Activated CD4-positive, CD25-positive, alpha-beta regulatory T cell (primary cell): Measurements from ENCODE around the gene CCBE1.
A peak's percentile ranks its signal among the peaks of the same experiment; 100 is the strongest.

Source experiments
- DNase-seq, 4 experiments: peaks; one replicate each; lab custom pipeline; 2025; lab: John Stamatoyannopoulos, UW

CCBE1 gene

DNA sequence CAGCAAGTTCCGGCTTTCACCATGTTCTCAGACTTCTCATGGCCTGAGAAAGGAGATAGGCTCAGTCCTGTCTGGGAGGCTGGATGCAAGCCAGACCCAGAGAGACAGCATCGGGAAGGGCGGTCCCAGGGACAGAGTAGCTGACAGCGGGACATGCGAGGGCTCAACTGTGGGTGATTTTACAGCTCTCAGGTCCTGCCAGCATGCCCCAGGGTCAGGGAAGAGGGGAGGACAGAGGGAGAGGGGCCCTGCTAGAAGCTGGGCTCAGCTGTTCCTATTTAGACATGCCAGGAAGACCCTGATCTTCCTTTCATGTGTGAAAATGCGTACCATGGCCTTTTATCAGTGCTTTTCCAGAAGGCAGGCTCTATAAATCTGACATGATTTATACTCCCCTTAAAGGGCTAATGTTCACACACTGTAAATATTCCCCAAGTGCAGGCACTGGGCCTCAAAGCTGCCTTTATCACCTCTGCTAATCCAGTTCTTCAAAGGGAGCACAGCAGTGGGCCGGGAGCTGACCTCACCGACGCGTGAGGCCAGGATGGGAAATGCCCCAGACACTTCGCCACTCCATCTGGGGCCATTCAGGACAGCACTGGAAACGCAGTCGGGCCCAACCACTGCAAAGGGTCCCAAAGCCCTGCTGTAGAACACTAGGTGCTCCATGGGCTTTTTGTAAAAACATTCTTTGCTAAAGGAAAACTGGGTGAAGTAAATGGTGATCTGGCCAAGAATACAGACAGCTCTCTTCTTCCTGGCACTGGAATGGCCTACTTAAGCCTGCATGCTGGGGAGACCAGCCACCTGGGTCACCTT, 242.1 kb downstream of the CCBE1 start:
- DNase-seq = no peak

DNA sequence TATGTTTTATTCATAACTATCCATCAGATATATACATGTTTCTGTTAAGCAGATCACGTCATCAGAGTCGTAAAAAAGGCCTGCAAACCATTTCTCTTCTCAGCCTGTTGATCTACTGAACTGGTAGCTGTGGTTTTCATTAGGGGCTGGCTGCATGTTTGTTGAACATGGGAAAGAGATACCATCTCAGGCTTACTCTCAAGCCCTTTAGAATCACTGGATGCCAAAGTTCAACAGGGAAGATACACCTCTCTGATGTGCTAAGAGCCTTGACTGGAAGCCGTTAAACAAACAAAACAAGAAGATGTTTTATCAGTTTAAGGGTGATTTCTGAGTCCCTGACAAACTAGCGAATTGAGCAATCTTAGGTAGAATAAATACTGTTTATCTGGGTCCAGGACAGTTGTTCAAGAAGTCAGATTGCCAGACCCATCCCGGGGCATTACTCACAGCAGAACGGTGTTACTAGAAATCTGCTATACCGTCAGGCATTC, 243.7 kb downstream of the CCBE1 start:
- no peak for DNase-seq

DNA sequence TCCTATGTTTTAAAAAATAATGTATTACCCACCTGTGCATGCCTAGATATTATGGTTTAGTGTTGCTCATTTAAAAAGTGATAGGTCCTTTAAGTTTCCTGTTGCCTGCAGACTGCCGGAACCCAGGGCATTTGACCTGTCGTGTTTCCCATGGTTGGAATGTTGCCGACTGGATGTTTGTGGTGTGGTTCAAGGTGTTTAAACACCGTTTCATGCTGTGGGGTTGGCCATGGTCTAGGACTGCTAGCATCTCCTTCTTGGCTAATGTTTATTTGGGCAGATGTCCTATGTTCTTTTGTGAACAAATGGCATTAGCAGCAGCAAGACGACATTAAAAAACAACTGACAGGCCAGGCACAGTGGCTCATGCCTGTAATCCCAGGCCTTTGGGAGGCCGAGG, 245.3 kb downstream of the CCBE1 start:
- no peak for DNase-seq

DNA sequence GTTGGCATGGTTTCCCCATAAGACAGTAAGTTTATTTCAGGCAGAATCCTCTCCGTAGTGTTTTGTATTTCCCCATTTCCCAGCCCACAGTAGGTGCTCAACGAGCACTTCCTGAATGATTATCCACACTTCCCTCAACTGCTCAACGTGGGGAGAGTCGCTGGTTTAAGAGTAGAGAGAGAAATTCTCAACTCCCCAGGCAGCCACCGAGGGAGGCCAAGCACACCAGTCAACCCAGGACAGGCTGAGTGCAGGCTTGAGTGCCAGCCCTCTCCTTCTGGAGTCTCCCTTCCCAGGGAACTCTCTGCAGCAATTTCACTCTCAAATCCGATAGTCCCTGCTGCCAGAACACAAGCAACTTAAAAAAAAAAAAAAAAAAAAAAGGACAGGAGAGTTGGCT, 246.2 kb downstream of the CCBE1 start:
- DNase-seq = no peak

DNA sequence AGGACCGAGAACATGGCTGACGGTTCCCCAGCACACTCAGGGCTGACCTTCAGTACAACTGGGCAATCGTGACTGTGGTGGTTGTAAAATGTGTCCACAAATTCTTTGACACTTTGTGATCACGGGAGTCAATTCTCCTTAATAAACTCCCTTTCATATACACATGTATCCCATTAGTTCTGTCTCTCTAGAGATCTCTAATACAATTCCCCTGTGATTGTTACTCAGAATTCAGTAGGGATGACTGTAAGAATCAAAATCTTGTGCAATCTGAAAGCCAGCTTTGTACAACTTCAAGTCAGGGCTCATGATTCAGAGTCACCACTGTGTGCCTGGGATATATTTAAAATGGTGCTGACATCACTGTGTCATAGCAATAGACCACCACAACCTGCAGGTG, 248.7 kb downstream of the CCBE1 start:
- no peak for DNase-seq

DNA sequence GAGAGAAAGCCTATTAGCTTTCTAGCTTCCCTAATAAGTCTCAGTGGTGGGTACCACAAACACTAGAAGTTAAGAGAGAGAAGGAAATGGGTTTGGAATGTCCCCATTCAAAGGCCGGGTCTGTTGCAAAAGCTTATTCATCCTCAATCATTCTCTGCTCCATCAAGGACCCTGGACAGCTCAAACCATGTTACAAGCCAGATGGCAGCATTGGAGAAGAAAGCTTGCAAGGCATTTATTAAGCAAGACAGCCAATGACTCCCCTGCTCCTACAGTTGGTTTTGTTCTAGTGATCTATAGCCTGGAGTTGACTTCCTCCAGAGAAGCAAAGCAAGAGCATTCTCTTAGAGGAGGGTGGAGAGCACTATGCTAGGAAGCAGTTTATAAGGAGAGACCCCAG, 251.2 kb downstream of the CCBE1 start:
- no peak for DNase-seq

DNA sequence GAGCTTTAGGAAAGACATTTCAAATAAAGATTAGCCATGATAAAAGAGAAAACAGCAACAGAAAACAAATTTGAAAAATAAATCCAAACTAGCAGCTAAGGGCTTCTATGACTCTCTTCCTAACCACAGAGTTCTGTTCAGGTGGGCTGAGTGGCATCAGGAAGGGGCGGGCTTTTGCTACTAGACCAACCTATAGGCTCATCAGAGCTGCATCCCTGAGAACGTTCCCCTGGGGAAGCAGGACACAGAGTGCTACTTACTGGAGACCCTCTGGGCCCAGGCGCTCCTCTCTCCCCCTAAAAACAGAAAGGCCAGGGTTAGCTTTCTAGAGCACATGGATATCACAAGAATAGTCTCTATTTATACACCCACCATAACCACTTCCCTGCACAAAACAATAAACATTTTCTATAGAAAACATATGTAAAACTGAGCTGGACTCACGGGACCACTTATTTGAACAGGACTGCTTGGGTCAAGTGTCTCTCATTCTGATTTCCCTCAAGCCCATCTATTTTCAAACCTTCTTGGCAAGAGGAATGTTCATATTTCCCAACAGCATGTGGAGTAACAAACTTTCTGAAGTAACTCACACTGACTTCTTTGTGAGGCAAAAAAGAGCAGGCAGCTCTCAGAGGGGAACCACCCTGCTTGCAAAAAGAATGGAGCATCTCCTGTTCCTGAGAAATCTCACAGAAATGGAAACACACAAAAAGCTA, 259.2 kb downstream of the CCBE1 start:
- no peak for DNase-seq

DNA sequence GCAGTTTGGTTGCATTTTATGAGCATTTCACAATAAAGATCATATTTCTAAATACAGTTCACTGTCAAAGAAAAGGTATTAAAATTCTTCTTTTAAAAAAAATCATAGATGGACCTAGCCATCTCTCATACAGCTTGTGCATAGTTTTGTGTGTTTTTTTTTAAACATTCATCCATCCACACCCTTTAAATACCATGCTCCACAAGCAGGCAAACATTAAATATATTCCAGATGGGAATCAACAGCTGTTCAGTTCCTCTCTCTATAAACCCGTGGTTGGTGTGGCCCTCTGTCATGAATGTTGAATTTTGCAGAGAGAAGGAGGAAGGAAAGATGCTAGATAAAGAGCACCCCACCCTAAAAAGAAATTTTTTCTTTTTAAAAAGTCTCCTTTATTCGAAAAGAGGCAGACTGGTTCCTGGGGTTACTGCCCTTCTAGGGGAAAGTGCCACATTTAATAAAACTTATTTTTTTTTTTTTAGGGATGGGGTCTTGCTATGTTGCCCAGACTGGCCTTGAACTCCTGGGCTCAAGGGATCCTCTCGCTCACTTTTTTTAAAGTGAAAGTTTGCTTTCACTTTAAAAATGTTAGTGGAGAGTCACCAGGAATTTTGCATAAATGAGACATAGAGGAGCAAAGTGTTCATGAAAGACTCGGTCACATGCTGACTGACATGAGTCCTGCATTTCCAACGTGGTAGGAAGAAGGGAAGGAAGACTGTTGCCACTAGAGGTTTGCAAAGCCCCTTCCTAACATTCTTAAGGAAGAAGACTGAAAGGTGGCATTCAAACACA, 264.2 kb downstream of the CCBE1 start:
- no peak for DNase-seq

DNA sequence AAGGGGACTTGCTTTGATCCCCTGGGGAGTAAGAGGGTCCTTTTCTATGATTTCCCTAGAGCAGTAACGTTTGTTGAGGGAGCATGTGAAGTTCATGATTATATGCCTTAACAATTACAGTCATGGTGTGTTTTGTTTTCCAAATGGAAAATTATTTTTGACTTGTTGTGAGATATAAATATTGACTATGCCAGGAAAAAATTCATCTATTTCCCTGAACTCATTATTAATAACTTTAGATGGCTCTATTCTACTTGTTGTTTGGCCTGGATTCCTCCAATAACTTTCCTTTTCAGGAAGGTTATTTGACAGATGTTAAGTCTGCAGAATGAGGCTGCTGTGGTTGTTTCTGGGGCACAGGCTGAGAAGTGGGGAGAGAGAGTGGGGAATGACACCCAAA, 266.1 kb downstream of the CCBE1 start:
- DNase-seq = no peak

DNA sequence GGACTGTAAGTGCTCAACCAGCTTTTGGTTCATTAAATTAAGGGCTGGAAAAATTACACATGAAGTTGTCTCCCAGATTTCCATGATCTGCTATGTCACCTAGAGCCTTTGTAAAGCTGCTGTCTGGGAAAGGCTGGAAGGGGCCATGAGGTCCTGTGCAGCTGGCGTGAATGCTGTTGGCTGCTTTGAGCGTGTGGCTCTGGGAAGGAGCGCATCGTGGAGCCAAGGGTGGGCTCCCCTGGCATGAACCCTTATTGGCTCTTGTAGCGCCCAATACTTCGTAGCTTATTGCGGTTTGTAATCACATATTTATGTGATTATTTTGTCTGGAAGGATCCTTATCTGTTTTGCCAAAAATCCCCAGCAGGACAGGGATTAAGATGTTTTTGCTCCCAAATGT, 267.6 kb downstream of the CCBE1 start:
- no peak for DNase-seq

DNA sequence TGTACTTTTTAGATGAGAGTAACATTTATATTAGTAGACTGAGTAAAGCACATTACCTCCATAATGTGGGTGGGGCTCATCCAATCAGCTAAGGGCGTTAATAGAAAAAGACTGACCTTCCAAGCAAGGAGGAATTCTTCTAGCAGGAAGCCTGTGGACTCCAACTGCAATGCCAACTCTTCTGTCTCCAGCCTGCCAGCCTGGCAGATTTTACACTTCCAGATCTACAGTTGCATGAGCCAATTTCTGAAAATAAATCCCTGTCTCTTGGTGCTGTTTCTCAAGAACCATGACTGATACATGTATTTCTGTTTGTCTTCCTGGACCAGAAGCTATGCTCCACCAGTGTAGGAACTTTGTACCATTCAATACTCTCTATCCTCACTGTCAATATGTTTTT, 269.2 kb downstream of the CCBE1 start:
- DNase-seq = no peak

DNA sequence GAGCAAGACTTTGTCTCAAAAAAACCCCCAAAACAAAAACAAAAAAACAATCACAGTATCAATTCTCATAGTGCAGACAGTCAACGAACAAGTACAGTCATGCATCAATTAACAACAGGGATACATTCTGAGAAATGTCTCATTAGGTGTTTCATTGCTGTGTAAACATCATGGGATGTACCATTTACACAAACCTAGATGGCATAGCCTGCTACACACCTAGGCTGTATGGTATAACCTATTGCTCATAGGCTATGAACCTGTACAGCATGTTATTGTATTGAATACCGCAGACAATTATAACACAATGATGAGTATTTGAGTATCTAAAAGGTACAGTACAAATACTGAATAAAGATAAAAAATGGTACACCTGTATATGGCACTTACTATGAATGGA, 270.4 kb downstream of the CCBE1 start:
- DNase-seq = no peak

DNA sequence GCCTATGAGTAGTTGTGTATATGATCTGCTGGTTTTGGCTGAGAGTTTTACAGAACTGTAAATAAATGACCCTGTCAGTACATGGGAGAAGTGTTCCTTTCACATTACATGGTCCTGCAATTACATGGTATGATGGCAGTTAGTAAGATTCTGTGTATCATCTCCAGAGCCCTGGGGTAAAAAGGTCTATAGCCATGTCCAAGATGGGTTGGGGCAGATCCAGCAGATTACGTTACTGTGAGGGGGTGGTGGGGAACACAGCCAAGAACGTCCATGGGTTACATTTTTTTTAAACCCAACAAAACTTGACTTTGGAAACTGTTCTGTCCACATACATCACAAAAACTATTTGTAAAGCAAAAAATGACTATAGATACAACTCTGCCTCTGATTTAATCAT, 274.0 kb downstream of the CCBE1 start:
- DNase-seq = no peak

DNA sequence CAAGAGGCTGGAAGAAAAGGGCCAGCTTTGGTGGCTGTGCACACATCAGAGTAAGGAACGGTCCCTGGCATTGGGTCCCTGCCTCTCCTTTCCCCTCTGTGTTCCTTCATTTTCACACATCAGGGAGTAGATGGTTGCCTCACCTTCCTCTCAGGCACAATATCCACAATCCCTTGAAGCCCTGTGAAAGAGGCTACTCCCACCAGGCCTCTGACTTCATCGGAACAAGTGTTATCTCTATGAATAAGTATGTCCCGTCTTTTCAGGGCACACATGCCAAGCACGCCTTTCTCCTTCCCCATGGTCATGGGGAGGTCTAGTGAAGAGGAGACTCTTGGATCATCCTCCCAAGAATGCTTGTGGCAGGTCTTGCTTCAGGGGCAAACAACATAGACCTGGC, 277.0 kb downstream of the CCBE1 start:
- no peak for DNase-seq

DNA sequence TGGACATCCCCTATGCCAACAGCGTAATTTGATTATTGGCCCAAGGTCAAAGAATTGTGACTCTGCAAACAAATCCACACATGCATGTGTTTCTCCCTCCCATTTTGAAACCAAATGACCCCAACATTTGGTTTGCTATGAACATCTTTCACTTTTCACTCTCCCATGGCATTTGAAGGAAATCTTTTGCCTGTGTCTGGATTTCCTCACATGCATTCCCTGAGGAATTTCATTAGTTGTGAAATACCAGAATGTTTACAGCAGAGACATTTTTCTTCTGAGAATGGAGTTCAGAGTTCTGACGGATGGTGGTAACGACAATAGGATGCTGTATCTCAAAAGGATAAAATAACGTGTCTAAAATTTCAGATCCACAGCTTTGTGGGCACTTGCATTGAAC, 277.8 kb downstream of the CCBE1 start:
- DNase-seq = no peak

DNA sequence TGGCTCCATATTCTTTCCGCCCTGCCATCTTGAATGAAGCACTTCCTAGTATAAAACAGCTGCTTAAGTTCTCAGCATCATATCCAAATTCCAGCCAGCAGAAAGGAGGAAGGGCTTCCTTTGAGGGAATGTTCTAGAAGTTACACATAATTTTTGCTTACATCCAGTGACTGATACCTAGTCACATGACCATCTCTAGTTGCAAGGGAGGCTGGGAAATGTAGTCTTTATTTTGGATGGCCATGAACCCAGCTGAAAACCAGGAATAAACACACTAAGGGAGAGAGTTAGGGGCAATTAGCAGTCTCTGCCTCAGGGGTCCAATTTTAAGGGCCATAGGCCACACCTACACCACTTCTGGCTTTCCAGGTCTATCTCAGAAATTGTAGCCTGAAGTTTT, 280.4 kb downstream of the CCBE1 start:
- no peak for DNase-seq

DNA sequence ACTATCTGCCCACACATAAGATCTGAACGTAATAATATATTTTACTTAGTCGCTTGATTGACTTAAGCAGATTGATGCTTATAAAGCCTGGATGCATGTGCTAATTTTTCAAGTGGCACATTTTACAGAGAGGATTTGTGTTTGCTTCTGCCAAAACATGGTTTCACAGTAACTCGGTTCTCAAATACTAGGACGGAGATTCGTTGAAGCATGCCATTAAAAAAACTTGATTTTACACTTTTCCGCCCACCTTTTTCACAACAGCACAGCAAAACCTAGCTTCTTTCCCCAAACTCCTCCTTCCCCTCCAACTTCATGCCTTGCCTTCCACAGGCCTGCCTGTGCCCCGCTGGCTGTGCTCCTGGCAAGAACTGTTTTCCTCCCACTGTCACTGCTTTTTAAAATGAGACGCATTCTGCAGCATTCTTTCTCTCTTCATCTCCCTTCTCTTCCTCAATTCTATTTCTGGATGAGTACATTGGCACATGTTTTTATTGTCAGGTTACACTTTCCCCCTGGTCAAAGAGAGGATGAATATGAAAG, 283.0 kb downstream of the CCBE1 start:
- DNase-seq = no peak

DNA sequence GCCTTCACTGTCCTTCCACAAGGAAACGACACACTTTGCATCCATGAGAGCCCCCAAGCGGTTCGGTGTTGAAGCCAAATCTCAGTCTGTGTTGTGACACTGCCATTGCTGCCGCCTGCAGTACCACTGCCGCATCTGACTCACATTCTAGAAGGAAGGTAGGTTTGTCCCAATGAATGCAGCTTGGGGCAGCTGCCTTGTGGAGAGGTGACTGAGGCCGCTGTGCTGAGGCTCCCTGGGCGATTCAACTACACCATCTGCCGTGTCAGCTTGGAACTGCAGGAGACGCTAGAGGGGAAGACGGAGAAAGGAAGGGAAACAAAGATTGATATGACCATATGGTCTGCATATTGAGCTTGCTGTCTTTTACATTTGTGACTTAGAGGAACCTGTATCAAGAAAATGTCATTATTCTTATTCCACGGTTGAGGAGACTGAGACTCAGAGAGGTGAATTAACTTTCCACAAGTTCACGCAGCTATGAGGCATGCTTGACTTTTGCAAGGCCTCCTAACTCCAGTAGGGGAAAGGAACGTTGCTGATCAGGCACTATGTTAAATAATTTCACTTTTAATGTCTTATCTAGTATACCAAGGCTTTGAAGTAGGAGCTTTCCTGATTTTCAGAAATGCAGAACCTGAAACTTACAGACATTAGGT, 294.7 kb downstream of the CCBE1 start:
- DNase-seq = peak; percentile 9 to 60 (median 30)

DNA sequence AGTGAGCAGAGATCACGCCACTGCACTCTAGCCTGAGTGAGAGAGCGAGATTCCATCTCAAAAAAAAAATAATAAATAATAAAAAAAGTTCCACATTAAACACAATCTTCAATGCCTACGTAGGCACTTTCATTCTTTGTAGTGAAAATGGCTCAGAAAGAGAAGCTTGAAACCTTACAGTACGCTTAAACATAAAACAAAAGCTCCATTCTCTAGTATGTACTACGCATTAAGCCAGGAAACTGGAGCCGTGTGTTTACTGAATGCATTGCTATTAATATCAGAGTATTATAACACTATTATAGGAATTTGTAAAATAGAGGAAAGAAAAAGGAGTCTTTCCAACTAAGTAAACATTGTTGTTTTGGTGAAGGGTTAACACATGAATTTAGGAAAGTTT, 296.8 kb downstream of the CCBE1 start:
- DNase-seq = no peak

DNA sequence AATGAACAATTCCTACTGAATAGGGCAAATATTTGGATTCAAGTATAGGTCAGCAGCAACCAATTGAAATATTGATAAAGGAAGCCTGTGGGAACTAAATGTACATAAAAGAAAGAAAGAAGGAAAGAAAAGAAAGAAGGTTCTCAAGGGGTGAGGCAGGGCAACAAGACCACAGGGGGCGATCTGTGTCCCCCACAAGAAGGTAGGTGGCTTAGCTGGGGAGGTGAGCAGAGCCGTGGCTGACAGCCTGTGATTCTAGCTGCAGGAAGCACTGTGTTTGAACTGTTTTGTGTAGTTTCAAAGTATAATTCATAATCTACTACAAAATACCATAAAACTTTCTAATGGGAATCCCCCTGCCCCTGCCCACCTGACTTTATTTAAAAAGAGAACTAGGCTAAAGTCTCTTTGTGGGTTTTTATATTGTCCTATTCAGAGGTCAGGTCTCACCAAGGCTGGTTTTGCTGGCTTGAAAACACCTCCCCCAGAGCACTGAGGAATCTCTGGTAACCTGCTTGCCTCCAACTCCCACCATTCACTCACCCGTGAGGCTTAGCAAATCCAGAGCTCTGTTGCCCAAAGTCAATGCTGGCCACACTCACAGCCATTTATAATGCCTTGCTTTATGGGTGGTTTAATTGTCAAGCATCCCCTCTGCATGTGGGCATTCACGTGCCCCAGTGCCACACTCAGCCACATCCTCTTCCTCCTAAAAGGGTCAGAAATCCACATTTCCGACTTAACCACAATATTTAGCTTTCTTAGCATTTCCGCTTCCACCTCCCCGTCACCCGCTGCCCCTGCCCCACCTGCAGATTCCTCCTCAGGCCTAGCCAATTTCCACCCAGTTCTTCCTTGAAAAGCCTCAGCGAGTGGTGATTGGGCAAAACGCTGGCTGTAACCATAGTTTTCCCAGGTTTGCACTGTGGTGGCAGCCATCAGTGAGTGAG, 301.7 kb downstream of the CCBE1 start:
- no peak for DNase-seq

DNA sequence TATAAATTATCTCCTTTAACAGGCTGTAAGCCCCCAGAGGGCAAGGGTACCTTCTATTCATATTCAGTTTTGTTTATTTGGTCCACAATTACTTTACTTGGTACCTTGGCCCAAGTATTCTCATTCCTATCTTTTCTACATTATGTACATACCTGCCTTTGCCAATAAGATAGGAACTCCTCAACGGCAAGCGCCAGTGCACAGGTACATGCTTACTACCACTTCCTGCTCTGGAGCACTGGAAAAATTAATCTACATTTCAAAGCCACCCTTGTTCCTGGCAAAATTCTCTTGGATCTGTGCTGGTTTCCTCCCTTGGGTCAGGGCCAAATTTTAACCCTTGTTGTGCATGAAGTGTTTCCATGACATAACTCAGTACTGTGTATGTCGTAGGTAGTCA, 303.8 kb downstream of the CCBE1 start:
- DNase-seq = no peak
